Epithelial cell of esophagus (primary cell): ENCODE data around the gene METTL25.

Experiments
- DNase-seq: peaks from one replicate; pipeline ENCODE4 v3.0.0; 2010; ENCODE audit warnings: low read depth
- H3K4me3 ChIP-seq: 2 replicates; pipeline ENCODE4 v1.5.1; 2011; ENCODE audit warnings: mild to moderate bottlenecking, low read length, control low read depth
- CTCF ChIP-seq: IDR thresholded peaks from 2 replicates; pipeline ENCODE4 v1.5.1; 2011; ENCODE audit warnings: low read depth, mild to moderate bottlenecking, low read length, control low read depth, inconsistent platforms; ENCODE audit not compliant: insufficient read depth; ENCODE audit errors: missing control alignments

The METTL25 gene

GRCh38 chr12:82461393-82461792 lies 103.1 kb downstream of the METTL25 start:
- TF ChIP-seq CTCF = no peak
- no peak overlapping the region for H3K4me3 ChIP-seq
- DNase-seq = peak; percentile 49

- no peak for TF ChIP-seq CTCF
- DNase-seq = peak; percentile 92
- H3K4me3 ChIP-seq = no peak overlapping the region
These were observed 103.5 kb downstream of the METTL25 start for GRCh38 chr12:82461836-82462235.

- DNase-seq = no peak
- no peak for TF ChIP-seq CTCF
These were observed 110.2 kb downstream of the METTL25 start for GRCh38 chr12:82468563-82468962.

GRCh38 chr12:82470906-82471512 lies 112.7 kb downstream of the METTL25 start:
- no peak for TF ChIP-seq CTCF
- no peak overlapping the region for H3K4me3 ChIP-seq
- DNase-seq = no peak

More at GRCh38 chr12:82468563-82468962, 110.2 kb downstream of the METTL25 start:
- no peak overlapping the region for H3K4me3 ChIP-seq

- TF ChIP-seq CTCF = no peak
- H3K4me3 ChIP-seq = no peak overlapping the region
- no peak for DNase-seq
These were observed 114.9 kb downstream of the METTL25 start for GRCh38 chr12:82473111-82473754.

GRCh38 chr12:82474181-82474797 lies 116.0 kb downstream of the METTL25 start:
- DNase-seq = no peak
- TF ChIP-seq CTCF = no peak
- no peak overlapping the region for H3K4me3 ChIP-seq
